Measurements from ENCODE around the gene LRRC3C.

LRRC3C gene

GRCh38 chr17:39923836-39924690 is 3.5 kb upstream of the LRRC3C start:
- in situ Hi-C loops (cut with MboI; ENCODE audit: low sequenced_read_pairs) = no loop called here

- in situ Hi-C loops (cut with MboI; ENCODE audit: low sequenced_read_pairs) = no loop called here
Measured at GRCh38 chr17:39924691-39925055, 2.9 kb upstream of the LRRC3C start.

- in situ Hi-C loops (cut with MboI; ENCODE audit: low sequenced_read_pairs) = no loop called here
Measured at GRCh38 chr17:39925282-39926134, 2.0 kb upstream of the LRRC3C start.

GRCh38 chr17:39926135-39926587 is 1.4 kb upstream of the LRRC3C start:
- in situ Hi-C loops (cut with MboI; ENCODE audit: low sequenced_read_pairs) = no loop called here

GRCh38 chr17:39926588-39927100 is 888 bp upstream of the LRRC3C start:
- in situ Hi-C loops (cut with MboI; ENCODE audit: low sequenced_read_pairs) = no loop called here

GRCh38 chr17:39927929-39928857 is 661 bp downstream of the LRRC3C start:
- in situ Hi-C loops (cut with MboI; ENCODE audit: low sequenced_read_pairs) = no loop called here

GRCh38 chr17:39928858-39929645 is 1.5 kb downstream of the LRRC3C start:
- in situ Hi-C loops (cut with MboI; ENCODE audit: low sequenced_read_pairs) = no loop called here

GRCh38 chr17:39929646-39930407 is 2.3 kb downstream of the LRRC3C start:
- in situ Hi-C loops (cut with MboI; ENCODE audit: low sequenced_read_pairs) = no loop called here

- in situ Hi-C loops (cut with MboI; ENCODE audit: low sequenced_read_pairs) = no loop called here
Measured at GRCh38 chr17:39933912-39934311, 6.4 kb downstream of the LRRC3C start.

- in situ Hi-C loops (cut with MboI; ENCODE audit: low sequenced_read_pairs) = no loop called here
Measured at GRCh38 chr17:39934324-39934723, 6.8 kb downstream of the LRRC3C start.

- in situ Hi-C loops (cut with MboI; ENCODE audit: low sequenced_read_pairs) = no loop called here
Measured at GRCh38 chr17:39935909-39936308, 8.4 kb downstream of the LRRC3C start.

- in situ Hi-C loops (cut with MboI; ENCODE audit: low sequenced_read_pairs) = no loop called here
Measured at GRCh38 chr17:39937447-39937846, 9.9 kb downstream of the LRRC3C start.

- in situ Hi-C loops (cut with MboI; ENCODE audit: low sequenced_read_pairs) = no loop called here
Measured at GRCh38 chr17:39938140-39938869, 10.8 kb downstream of the LRRC3C start.

GRCh38 chr17:39939106-39939505 is 11.6 kb downstream of the LRRC3C start:
- in situ Hi-C loops (cut with MboI; ENCODE audit: low sequenced_read_pairs) = no loop called here

GRCh38 chr17:39939588-39940419 is 12.3 kb downstream of the LRRC3C start:
- in situ Hi-C loops (cut with MboI; ENCODE audit: low sequenced_read_pairs) = no loop called here

- in situ Hi-C loops (cut with MboI; ENCODE audit: low sequenced_read_pairs) = no loop called here
Measured at GRCh38 chr17:39943702-39944392, 16.3 kb downstream of the LRRC3C start.

GRCh38 chr17:39944393-39944711 is 16.8 kb downstream of the LRRC3C start:
- in situ Hi-C loops (cut with MboI; ENCODE audit: low sequenced_read_pairs) = no loop called here

Data from hTERT RPE-1 (cell line).